NCI-H748 (cell line): ENCODE data around the gene YIPF4.
"Not testable (repeated sequence)": the region's sequence is repeated elsewhere in the genome, so short reads cannot be mapped to it uniquely, and the experiment has no call there.

Source experiments
- DNase-seq: peaks from one replicate; lab custom pipeline; 2025; ENCODE audit not compliant: unreplicated experiment; lab: John Stamatoyannopoulos, UW

Gene YIPF4

DNA sequence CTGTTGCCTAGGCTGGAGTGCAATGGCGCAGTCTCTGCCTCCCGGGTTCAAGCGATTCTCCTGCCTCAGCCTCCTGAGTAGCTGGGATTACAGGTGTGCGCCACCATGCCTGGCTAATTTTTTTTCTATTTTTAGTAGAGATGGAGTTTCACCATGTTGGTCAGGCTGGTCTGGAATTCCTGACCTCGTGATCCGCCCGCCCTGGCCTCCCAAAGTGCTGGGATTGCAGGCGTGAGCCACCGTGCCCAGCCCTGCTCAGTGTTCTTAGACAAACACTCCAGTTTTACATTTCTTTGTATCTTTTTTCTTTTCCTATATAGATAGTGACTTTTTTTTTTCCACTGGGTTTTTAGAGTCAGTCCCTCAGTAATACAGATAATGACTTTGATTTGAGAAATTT is 86.6 kb downstream of the YIPF4 start:
- DNase-seq = not testable (repeated sequence)

DNA sequence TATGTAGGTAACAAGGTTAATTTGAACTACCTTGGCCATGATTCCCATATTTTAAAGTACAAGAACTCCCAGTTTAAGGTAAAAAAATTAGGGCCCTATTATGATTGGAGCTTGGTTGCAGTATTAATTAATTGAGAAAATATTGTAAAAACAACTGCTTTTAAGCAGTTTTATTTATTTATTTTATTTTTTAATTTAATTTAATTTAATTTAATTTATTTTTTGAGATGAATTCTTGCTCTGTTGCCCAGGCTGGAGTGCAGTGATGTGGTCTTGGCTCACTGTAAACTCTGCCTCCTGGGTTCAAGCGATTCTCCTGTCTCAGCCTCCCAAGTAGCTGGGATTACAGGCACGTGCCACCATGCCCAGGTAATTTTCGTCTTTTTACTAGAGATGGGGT is 88.0 kb downstream of the YIPF4 start:
- not testable (repeated sequence) for DNase-seq
